HG03108 (cell line): ENCODE results near the gene ARL14.
"Not testable (repeated sequence)": the region's sequence is repeated elsewhere in the genome, so short reads cannot be mapped to it uniquely, and the experiment has no call there.

Experiments used
- ATAC-seq: cut with Tn5 transposase; IDR thresholded peaks from one replicate; pipeline ENCODE4 v1.9.1; 2021; ENCODE audit warnings: moderate library complexity; ENCODE audit not compliant: unreplicated experiment

The ARL14 gene

DNA sequence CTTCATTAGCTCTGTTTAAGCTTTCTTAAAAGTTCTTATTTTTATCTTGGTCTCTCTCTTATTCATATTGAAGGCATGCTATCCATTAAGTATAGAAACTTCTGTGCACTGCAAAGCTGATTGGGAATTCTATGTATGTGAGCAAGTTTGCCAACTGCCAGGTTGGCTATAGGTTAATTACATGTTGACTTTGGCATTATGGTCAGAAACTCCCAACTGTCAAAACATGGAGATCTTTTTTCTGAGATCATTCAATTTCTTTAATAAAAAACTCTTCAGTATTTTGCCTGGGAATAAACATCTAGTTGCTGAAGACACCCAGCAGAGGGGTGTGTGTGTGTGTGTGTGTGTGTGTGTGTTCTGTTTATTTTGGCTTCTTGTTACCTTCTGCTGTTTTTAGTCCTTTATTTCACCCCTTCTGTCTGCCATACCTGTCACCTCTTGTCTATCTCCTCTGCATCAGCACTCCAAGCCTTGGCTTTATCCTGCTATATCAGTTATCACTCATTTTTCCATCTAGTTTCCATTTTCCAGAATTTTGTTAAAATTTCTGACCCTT is 1.3 kb upstream of the ARL14 start:
- no peak for ATAC-seq

DNA sequence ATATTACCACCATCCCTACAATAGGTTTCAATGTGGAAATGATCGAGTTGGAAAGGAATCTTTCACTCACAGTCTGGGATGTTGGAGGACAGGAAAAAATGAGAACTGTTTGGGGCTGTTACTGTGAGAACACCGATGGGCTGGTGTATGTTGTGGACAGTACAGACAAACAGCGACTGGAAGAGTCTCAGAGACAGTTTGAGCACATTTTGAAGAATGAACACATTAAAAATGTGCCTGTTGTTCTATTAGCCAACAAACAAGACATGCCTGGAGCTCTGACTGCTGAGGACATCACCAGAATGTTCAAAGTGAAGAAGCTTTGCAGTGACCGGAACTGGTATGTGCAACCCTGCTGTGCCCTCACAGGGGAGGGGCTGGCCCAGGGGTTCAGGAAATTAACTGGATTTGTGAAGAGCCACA is 510 bp downstream of the ARL14 start:
- no peak for ATAC-seq

DNA sequence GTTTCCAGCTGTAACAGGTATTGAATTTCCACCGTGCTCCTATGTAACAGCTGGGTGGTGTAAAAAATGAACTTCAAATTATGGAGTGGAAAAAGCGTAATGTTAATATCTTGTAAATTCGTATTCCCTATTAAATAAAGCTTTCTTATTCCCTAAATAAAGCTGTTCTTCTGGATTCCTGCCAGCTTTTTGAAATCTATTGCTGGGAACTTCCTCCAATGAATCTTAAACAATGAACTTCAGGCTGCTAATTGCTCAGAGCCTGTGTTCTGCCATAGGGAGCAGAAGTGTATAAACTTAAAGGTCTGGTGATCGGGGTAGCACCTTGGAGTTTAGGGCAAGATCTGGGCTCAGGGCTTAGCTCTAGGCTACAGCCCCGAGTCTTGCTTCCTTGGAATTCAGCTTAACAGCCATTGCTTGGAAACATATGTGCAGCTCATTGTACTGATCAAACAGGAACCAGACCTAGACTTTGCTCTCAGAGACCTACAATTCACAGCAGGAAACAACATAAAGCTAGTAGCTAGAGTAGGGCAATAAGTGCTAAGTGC is 1.4 kb downstream of the ARL14 start:
- ATAC-seq = no peak

DNA sequence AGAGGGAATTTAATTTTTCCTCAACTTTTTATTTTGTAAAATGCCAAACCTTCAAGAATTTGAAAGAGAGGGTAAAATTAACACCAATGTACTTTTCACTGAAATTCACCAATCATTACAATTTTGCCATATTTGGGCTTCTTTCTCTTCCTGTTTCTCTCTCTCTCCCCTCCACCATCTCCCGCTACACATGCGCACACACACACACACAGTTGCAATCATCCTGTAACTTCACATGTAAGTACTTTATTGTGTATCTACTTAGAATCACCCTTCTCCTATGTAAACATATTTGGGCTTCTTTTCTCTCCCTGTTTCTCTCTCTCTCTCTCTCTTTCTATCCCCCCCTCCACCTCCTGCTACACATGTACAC is 7.4 kb downstream of the ARL14 start:
- ATAC-seq = no peak

DNA sequence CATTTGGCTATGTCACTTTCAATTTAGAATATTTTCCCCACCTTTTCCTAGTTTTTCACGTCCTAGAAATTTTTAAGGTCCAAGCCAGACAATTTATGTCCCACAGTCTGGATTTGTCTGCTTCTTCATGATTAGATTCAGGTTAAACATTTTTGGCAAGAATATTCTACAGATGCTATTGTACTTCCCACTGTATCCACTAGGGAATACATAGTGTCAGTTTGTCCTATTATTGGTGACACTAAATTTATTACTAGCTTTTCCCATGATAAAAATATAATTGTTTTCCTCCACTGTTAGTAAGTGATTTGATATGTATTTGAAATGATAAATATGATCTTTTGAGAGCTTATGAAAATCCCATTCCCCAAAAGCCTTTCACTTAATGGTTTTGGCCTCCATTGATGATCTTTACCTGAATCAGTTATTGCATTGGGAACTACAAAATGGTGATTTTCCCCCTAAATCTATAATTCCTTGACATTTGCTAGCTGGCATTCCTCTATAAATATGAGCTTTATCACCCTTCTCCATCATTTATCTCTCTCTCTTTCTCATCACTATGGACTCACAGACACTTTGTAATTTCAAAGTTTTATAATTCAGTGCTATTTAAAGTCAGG is 8.3 kb downstream of the ARL14 start:
- no peak for ATAC-seq

DNA sequence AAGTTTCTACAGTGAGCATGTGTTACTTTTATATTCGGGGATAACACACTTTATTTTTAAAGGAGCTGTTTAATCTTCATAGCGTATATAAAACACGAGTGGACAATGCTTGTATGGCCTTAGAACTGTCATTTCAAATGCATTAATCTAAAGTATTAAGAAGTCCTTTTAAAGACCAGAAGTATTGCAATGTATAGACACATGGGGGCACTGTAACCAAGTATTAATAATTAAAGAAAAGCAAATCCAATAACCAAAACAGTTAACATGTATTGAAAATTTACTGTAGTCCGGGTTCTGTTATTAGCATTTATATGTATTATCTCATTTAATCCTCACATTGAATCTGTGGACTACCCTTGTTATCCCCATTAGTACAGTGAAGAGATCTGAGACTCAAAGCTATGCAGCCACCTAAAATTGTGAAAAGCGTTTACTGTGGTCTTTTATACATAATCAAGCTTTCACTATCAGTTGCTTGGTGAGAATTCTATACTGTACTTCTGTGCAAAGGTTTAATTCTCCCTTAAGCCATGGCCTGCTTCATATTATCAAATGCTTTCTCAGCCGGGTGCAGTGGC is 10.1 kb downstream of the ARL14 start:
- ATAC-seq = no peak

DNA sequence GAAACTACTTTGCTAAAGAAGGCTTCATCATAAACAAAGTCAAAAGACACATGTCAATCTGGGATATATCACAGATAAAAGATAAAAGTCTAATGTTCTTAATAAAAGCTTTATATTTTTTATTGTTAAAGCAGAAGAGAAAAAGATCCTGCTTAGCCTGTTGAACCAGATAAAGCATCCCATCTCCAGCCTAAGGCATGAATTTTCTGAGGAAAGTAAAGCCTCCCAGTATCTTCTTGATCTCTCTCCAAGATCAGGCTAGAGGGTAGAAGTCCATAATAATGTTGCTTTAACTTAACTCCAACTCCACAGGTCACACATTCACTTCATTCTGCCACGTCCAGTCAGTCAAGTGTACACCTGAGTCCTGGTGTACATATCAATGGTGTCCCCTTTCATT is 14.2 kb downstream of the ARL14 start:
- ATAC-seq = no peak

DNA sequence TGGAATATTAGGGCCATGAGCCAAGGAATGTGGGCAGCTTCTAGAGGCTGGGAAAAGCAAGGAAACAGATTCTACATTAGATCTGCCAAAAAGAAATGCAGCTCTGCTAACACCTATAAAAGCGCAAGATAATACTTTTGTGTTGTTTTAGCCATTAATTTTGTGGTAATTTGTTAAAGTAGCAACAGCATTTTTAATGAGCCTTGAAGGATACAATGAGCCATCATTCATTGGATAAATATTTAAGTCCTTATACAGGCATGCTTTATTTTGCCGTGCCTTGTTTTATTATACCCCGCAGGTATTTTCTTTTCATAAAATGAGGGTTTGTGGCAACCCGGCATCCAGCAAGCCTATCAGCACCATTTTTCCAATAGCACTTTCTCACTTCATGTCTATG is 15.0 kb downstream of the ARL14 start:
- ATAC-seq = no peak

DNA sequence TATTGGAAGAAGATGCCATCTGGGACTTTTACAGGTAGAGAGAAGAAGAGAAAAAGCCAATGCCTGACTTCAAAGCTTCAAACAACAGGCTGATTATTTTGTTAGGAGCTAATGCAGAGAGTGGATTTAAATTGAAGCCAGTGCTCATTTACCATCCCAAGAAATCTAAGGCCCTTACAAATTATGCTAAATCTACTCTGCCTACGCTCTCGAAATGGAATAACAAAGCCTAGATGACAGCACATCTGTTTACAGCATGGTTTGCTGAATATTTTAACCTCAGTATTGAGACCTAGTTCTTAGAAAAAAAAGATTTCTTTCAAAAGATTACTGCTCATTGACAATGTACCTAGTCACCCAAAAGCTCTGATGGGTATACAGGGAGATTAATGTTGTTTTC is 16.2 kb downstream of the ARL14 start:
- ATAC-seq = no peak

DNA sequence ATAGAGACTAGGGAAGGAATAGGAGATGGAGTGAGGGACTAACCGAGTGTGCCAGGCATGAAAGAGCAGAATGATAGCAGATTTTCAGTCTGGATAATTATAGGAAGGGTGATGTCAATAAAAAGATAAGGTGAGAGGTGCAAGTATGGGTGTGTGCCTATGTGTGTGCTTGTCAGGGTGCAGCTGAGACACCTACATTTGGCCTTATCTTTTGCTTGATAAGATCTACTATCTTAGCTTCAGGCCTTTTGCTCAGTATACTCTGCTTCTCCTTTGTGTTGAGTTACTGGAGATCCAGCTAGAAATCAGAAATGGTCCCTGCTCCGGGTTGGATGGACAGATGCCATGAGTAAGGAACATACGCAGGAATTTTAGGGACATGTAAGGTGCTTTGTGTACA is 17.4 kb downstream of the ARL14 start:
- no peak for ATAC-seq

DNA sequence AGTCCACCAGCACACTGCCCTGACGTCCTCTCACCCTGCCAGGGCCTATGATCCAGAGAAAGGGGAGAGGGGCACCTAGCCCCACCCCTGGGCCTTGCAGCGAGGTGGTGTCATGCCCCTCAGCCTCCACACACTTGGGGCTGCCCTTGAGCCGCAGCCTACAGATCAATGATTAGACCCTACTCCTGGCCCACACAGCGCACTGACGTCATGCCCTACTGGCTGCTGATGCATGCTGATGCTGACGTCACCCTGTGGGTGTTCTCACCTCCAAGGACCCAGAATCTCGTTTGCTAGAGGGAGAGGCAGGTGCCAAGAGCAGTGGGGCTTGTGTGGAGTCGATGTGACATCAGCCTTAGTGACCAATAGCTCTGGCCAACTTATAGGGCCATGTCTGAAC is 18.0 kb downstream of the ARL14 start:
- no peak for ATAC-seq

DNA sequence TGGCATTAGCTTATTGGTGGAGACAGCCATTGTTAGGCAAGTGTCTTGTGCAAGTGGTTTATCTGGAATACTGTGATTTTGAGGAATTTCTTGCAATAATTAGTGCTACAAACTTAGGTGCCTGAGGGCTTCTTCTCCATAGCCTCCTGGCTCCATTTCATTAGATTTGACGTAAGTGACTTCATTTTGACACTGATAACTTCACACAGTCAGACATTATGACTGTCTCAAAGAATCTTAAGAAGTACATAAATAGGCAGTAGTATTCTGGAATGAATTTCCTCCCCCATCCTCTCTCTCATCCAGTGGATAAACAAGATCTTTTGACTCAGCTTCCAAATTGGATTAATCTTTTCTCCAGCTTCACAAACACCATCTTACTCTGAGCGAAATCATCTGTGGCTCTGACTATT is 19.0 kb downstream of the ARL14 start:
- no peak for ATAC-seq

DNA sequence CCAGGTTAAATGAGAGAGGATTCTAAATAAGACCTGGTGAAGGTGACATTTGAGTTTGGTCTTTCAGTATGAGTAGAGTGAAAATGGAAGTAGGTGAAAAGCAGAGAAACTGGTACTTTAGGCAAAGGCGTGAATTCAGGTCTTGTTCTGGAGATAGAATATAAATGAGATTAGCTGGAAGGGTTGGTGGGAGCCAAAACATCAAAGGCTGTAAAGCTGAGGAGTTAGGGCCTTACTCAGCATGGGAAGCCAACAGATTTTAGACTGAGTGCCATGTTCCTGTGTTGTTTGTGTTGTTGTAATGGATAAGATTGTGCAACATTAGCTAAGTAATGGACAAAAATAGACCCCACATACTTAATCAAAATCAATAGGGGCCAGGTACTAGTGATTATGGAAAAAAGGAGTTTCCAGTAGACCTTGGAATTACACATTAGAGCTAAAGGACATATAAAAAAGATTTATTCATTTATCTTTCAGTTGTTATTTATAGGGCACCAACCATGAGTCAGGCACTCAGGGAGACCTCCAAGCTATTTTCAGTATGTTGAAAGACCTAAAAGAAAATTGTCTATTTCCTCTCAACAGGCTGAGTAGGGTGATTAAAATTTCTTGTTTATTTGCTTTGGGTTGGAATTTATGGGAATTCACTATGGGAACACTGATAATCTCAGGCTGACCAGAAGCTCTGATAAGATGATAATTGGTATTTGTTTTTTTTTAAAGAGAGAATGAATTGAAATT is 20.8 kb downstream of the ARL14 start:
- ATAC-seq = no peak

DNA sequence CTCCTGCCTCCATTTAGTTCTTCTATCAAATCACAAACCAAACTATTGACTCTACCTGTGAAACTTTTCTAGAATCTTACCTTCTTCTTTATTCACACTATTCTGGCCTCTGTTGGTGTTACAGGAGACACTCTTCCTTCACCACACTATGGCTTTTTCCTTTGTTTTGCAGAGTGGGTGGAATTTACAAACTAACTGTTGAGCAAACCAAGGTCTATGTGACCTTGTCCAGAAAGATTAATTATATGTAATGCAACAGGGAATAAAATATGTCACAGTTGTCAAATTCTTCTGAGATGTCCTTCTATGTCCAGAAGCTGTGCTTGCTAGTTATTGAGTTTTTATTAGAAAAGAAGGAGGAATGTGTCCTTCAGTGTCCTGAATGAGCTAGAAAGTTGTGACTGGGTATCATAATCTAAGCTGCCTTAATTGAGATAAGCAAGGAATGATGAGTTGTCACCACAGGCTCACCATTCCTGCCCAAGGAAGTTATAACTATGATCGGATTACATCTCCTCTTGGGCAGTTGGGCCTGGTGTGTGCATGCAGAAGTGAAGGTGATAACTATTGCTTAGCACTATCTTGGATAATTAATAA is 21.7 kb downstream of the ARL14 start:
- no peak for ATAC-seq

DNA sequence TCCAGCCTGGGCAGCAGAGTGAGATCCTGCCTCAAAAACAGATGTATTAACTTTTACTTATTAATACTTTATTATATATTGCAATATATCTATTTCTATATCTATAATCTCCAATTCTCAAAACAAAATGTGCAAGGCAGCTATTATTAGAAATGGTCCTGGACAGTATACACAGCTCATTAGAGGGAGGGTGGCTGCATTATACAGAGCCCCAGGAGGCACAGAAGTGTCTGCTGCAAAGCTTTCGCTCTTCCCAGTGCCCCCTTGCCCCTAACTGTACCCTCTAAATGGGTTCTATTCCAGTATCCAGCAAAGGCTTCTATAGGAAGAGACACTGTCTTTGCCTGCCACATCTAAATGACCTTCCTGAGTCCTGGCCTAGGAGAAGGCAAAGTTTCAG is 24.5 kb downstream of the ARL14 start:
- ATAC-seq = no peak

DNA sequence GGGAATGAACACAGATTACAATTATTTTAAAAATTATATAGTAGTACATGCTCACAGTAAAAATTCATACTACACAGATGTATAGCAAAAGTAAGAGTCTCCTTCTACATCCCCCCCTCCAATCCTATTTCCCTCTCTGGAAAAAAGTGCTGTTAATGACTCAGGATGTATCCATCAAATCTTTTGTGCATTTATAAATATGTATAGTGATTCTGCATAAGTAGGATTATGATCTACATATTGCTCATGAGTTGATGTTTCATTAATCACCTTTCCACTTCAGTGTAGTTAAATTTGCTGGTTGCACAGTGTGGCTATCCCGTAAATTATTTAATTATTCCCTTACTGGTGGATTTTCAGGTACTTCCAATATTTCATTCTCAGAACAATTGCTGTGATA is 25.3 kb downstream of the ARL14 start:
- ATAC-seq = no peak

DNA sequence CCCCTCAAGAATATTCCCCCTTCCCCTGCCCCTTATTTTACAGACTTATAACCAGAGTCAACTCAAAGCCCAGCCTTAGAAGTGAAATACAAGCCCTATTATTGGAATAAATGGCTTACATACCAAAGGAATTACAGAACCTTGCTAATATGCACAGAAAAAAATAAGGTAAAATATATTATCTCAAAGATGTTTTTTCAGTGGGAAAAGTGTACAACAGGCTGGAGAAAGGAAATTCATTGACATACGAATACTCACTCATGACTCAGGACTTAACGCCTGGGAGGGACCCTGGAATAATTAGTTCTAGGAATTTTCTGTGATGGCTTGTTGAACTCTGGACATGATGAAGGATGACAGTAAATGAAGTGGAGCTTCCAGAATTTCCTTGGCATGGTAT is 27.0 kb downstream of the ARL14 start:
- no peak for ATAC-seq

DNA sequence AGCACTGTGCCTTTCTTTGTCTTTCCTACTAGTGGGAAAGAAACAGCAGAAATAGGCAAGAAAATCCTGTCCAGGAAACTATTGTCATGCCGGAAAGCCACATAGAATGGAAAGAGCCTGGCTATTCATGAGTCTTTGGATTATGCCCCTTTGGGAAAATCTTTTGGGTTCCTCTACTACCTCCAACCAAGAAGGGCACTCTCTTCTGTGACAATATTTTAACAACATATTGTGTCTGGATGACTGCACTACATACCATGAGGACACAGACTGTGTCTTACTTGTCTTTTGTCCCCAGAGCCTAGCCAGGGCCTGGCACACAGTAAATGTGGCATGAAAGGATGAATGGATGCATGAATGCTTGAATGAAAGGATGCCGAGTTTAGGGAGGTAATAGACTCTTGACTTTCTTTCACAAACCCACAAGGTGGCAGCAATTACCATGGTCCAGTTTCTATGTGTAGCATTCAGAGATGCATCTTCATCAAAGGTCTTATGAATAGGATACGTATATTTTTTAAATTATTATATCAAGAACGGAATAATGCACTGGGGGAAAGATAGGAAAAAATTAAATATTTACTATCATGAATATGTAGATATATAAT is 30.3 kb downstream of the ARL14 start:
- ATAC-seq = no peak

DNA sequence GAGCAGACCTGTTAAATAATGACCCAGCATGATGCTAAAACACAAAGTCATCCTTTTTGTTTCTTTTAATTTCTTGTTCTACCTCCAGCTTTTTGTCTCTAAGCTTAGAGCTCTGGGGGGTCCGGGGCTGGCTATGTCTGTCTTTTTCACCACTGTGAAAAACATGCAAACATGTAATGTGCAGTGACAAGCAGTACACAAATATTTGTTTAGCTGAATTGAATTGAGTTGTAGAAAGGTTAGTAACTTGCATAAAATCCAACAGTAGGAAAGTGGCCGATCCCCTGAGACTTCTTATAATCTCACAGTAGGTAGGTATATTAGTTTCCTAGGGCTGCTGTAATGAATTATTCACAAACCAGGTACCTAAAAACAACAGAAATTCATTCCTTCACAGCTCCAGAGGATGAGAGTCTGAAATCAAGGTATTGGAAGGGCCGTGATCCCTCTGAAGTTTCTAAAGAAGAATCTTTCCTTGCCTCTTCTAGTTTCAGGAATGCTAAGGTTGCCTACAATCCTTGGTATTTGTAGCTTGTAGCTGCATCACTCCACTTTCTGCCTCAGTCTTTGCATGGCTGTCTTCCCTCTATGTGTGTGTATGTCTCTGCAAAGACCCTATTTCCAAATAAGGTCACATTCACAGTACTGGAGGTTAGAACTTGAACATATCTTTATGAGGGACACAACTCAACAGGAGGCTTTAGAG is 32.7 kb downstream of the ARL14 start:
- no peak for ATAC-seq

DNA sequence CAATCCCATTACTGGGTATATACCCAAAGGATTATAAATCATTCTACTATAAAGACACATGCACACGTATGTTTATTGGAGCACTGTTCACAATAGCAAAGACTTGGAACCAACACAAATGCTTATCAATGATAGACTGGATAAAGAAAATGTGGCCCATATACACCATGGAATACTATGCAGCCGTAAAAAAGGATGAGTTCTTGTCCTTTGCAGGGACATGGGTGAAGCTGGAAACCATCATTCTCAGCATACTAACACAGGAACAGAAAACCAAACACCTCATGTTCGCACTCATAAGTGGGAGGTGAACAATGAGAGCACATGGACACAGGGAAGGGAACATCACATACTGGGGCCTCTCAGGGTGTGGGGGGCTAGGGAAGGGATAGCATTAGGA is 36.2 kb downstream of the ARL14 start:
- not testable (repeated sequence) for ATAC-seq

DNA sequence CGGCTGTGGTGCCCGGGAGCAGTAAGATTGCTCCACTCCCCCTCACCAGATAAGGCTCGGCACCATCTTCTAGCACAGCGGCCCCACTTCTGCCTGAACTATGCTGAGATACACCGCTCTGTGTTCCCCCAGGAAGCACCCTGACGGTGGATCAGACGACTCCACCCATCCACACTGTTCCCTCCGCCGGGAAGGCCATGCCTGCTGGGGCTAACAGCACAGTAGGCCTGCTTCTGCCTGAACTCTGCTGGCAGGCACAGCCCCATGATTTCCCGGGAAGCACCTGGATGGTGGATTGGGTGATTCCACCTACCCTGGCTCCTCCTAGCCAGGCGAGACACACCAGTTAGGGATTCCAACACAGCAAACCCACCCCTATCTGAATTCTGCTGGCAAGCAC is 42.8 kb downstream of the ARL14 start:
- ATAC-seq = no peak
